GM18909 (cell line): Measurements from ENCODE around the gene SF3B3.
"Not testable (repeated sequence)": the region's sequence is repeated elsewhere in the genome, so short reads cannot be mapped to it uniquely, and the experiment has no call there.

Experiments
- ATAC-seq: cut with Tn5 transposase; IDR thresholded peaks from one replicate; pipeline ENCODE4 v1.9.1; 2021; ENCODE audit warnings: mild to moderate bottlenecking; ENCODE audit not compliant: unreplicated experiment, poor library complexity

The SF3B3 gene

GRCh38 chr16:70611785-70612303 lies 88.2 kb downstream of the SF3B3 start:
- no peak for ATAC-seq

DNA sequence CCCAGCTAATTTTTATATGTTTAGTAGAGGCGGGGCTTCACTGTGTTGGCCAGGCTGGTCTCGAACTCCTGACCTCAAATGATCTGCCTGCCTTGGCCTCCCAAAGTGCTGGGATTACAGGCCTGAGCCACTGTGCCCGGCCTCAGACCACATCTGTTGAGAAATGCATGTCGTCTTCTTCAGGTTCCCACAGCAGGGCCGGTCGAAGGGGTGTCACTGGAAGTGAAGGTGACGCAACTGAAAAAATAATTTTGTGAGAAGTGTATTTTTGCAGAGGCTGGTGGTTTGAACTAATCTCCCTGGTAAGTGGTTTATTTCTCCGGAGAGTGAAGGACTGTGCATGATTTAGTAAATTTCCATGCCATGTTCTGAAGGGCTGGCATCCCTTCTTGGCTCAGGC lies 89.3 kb downstream of the SF3B3 start:
- ATAC-seq, result no peak

DNA sequence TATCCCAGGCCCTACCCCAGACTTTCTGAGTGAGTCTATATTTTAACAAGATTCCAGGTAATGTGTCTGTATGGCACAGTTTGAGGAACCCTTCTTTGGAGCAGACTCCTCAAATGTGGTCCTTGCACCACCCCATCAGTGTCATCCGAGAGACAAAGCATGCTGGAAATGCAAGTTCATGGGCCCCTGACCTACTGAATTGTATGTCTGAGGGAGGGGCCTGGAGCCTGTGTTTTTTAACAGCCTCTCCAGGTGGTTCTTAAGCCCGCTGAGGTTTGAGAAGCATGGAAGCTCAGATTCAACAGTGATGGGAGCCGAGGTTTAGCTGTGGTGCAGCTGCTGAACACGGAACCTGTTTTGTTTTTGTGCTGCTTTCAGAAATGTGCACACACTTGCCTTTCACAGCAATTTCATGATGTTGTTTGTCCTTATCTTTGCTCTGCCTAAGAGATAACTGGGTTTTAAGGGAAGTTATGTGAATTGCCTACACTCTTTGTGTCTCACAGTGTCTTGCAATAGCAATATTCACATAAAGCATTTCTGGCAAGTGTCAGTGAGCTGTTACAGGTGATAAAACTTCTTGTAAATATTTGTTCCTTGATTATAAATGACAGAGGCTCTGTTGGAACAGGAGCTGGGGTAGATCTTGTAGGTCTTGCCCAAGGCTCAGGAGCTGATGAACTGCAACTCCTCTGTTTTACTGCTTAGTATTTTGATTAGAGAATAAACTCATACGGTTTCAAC lies 90.8 kb downstream of the SF3B3 start:
- no peak for ATAC-seq

GRCh38 chr16:70615945-70616344 lies 92.3 kb downstream of the SF3B3 start:
- ATAC-seq, result no peak

DNA sequence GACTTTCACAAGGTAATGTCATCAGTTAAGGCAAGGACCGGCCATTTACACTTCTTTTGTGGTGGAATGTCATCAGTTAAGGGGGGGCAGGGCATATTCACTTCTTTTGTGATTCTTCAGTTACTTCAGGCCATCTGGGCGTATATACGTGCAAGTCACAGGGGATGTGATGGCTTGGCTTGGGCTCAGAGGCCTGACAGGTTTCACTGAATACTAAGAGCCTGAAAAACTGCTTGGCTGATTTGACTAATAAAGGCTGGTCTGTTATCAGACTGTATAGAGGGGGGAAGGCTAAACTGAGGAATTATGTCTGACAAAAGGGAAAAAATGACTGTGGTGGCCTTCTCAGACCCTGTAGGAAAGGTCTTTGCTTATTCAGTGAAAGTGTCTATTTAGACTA lies 98.2 kb downstream of the SF3B3 start:
- ATAC-seq, result not testable (repeated sequence)
